CD14-positive monocyte (primary cell): Measurements from ENCODE around the gene ACSF3. TPM values are rescaled to one million over a fixed set of nuclear protein-coding genes. Genes with fewer than 3 reads are reported as not detected.

Experiments used
- DNase-seq, 3 donors: peaks; one replicate each; pipeline ENCODE4 v3.0.0-alpha.2; 2011 to 2022
- H2AFZ ChIP-seq: 2 replicates; pipeline ENCODE4 v1.6.0; 2012; ENCODE audit warnings: mild to moderate bottlenecking, low read depth, low read length, inconsistent platforms; ENCODE audit not compliant: insufficient read depth, poor library complexity, severe bottlenecking
- H3K27ac ChIP-seq, 2 donors: 1 replicate in 1 of 2; 2 replicates in 1 of 2; pipeline ENCODE4 v1.5.1; 2012 to 2013; ENCODE audit warnings: low read length in 2 of 2, control low read depth in 1 of 2, inconsistent platforms in 1 of 2, low read depth in 1 of 2, mild to moderate bottlenecking in 1 of 2
- H3K27me3 ChIP-seq, 2 donors: one replicate each; pipeline versions ENCODE4 v1.6.0 to v1.6.1; 2011 to 2013; ENCODE audit warnings: low read length in 2 of 2; ENCODE audit not compliant: control insufficient read depth in 2 of 2, insufficient read depth in 2 of 2
- H3K36me3 ChIP-seq, 2 donors: replicated peaks in 1 of 2; 1 replicate in 1 of 2; 2 replicates in 1 of 2; pipeline versions ENCODE4 v1.5.1 to v1.6.1; 2012 to 2013; ENCODE audit warnings: low read length in 2 of 2, control low read depth in 1 of 2, inconsistent platforms in 1 of 2, mild to moderate bottlenecking in 1 of 2; ENCODE audit not compliant: insufficient read depth in 2 of 2, control insufficient read depth in 1 of 2
- H3K4me1 ChIP-seq, 2 donors: 1 replicate in 1 of 2; 2 replicates in 1 of 2; pipeline versions ENCODE4 v1.5.1 to v1.6.1; 2012 to 2013; ENCODE audit warnings: low read length in 2 of 2, control low read depth in 1 of 2, inconsistent platforms in 1 of 2, mild to moderate bottlenecking in 1 of 2, moderate library complexity in 1 of 2; ENCODE audit not compliant: insufficient read depth in 2 of 2, control insufficient read depth in 1 of 2
- H3K4me2 ChIP-seq: replicated peaks from 2 replicates; pipeline ENCODE3; 2012; ENCODE audit warnings: low read length, moderate library complexity, mild to moderate bottlenecking; ENCODE audit not compliant: poor library complexity, severe bottlenecking; ENCODE audit errors: extremely low read depth
- H3K4me3 ChIP-seq, 3 experiments: fragments of 200-600 bp in 1 of 3; sonication (generic) in 1 of 3; replicated peaks in 1 of 3; 1 replicate in 2 of 3; 2 replicates in 1 of 3; pipeline ENCODE4 v1.5.1; 2011 to 2013; ENCODE audit warnings: low read length in 3 of 3, mild to moderate bottlenecking in 3 of 3, control low read depth in 2 of 3, low read depth in 2 of 3, inconsistent platforms in 1 of 3, moderate library complexity in 1 of 3
- H3K79me2 ChIP-seq: 2 replicates; pipeline ENCODE4 v1.6.0; 2012; ENCODE audit warnings: mild to moderate bottlenecking, control low read depth, inconsistent platforms, low read length, moderate library complexity; ENCODE audit not compliant: insufficient read depth
- H3K9ac ChIP-seq: 2 replicates; pipeline ENCODE4 v1.6.0; 2017; ENCODE audit warnings: low read length, mild to moderate bottlenecking; ENCODE audit not compliant: insufficient read depth, poor library complexity, severe bottlenecking
- H3K9me3 ChIP-seq, 2 donors: replicated peaks in 1 of 2; 1 replicate in 1 of 2; 2 replicates in 1 of 2; pipeline versions ENCODE4 v1.5.1 to v1.6.1; 2012 to 2013; ENCODE audit warnings: low read length in 2 of 2, control low read depth in 1 of 2; ENCODE audit not compliant: control insufficient read depth in 1 of 2, insufficient read depth in 1 of 2
- H4K20me1 ChIP-seq: 2 replicates; pipeline ENCODE4 v1.6.0; 2012; ENCODE audit warnings: mild to moderate bottlenecking, low read length, control low read depth, moderate library complexity; ENCODE audit not compliant: insufficient read depth
- H3K27ac Mint-ChIP-seq, 7 donors: one replicate each; pipeline ENCODE4 v1.8.0; 2020; ENCODE audit warnings: mild to moderate bottlenecking in 7 of 7, mixed read lengths in 7 of 7, moderate library complexity in 6 of 7, inconsistent platforms in 2 of 7
- H3K27me3 Mint-ChIP-seq, 3 donors: one replicate each; pipeline ENCODE4 v1.8.0; 2021 to 2022; ENCODE audit warnings: low read depth in 3 of 3, mild to moderate bottlenecking in 3 of 3, mixed read lengths in 3 of 3, moderate library complexity in 3 of 3, inconsistent platforms in 1 of 3
- H3K36me3 Mint-ChIP-seq, 2 donors: one replicate each; pipeline ENCODE4 v1.8.0; 2020; ENCODE audit warnings: mixed read lengths in 2 of 2, inconsistent platforms in 1 of 2, mild to moderate bottlenecking in 1 of 2
- H3K4me1 Mint-ChIP-seq: one replicate; pipeline ENCODE4 v1.8.0; 2020; ENCODE audit warnings: mild to moderate bottlenecking, mixed read lengths
- H3K4me3 Mint-ChIP-seq, 2 donors: one replicate each; pipeline ENCODE4 v1.8.0; 2020; ENCODE audit warnings: mild to moderate bottlenecking in 2 of 2, mixed read lengths in 2 of 2, moderate library complexity in 1 of 2
- H3K9me3 Mint-ChIP-seq, 7 donors: one replicate each; pipeline ENCODE4 v1.8.0; 2020 to 2022; ENCODE audit warnings: mixed read lengths in 7 of 7, mild to moderate bottlenecking in 6 of 7, moderate library complexity in 6 of 7, inconsistent platforms in 2 of 7
- WGBS: methylation state at CpG from one replicate; pipeline ENCODE4 v1.1.5; 2013; ENCODE audit warnings: missing lambda C conversion rate; ENCODE audit not compliant: insufficient coverage; 5-methylcytosine and 5-hydroxymethylcytosine counted together
- intact Hi-C, 2 donors: fragments of 100-400 bp; cut with micrococcal nuclease; formaldehyde crosslinking; loops; one replicate each; pipeline versions ENCODE4 v1.15.0 to v1.15.1; 2023
- polyA plus RNA-seq, 3 donors: library from polyadenylated mRNA; depleted of rRNA in 1 of 3; unstranded in 2 of 3; stranded (reverse) in 1 of 3; fragments of 300-500 nt in 2 of 3; fragments of >200 nt in 1 of 3; fragmentation: Illumina TruSeq in 2 of 3; gene quantifications; 1 replicate in 2 of 3; 2 replicates in 1 of 3; pipeline ENCODE4 v1.2.3, GENCODE V29; 2012 to 2021
- TF ChIP-seq, protein P1 (sequence below): fragments of 200-600 bp; IDR thresholded peaks from one replicate; pipeline ENCODE4 v1.8.0; 2022; ENCODE audit warnings: antibody characterized with exemption, mild to moderate bottlenecking

Gene ACSF3
- polyA plus RNA-seq, 3 donors: 23.5 to 26.7 (median 26.4) TPM

DNA sequence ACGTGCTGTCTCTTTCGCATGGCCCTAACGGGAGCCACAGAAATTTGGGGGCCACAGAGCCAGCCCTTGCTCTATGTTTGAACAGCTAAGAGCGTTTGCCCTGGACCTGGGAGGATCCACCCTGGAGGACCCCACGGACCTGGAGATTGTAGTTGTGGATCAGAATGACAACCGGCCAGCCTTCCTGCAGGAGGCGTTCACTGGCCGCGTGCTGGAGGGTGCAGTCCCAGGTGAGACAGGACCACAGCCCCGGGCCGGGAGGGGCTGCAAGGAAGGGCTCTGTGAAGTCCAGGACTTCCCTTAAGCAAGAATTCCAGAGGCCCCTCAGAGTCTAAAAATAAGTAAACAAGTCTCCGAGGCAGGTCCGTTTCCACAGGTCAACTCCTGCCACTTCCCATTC is 89.8 kb downstream of the ACSF3 start:
- Histone ChIP-seq H4K20me1 (no peaks in the 10 kb centered on the region), H3K9ac (no peak overlapping the region), H3K4me3 (no peak overlapping the region), H3K4me2 (no peak overlapping the region), H3K27ac (no peak overlapping the region), H3K4me1 (no peaks in the 10 kb centered on the region), H3K79me2 (no peaks in the 10 kb centered on the region), H3K9me3 (no peaks in the 10 kb centered on the region), H3K36me3 (no peaks in the 10 kb centered on the region), H2AFZ (no peak overlapping the region), H3K27me3 (no peaks in the 10 kb centered on the region)
- WGBS: 82% methylated on average over 11 of the region's 13 CpGs
- intact Hi-C loops: no loop called here
- TF ChIP-seq, protein P1, sequence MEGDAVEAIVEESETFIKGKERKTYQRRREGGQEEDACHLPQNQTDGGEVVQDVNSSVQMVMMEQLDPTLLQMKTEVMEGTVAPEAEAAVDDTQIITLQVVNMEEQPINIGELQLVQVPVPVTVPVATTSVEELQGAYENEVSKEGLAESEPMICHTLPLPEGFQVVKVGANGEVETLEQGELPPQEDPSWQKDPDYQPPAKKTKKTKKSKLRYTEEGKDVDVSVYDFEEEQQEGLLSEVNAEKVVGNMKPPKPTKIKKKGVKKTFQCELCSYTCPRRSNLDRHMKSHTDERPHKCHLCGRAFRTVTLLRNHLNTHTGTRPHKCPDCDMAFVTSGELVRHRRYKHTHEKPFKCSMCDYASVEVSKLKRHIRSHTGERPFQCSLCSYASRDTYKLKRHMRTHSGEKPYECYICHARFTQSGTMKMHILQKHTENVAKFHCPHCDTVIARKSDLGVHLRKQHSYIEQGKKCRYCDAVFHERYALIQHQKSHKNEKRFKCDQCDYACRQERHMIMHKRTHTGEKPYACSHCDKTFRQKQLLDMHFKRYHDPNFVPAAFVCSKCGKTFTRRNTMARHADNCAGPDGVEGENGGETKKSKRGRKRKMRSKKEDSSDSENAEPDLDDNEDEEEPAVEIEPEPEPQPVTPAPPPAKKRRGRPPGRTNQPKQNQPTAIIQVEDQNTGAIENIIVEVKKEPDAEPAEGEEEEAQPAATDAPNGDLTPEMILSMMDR: no peak
- Mint-ChIP-seq H3K4me3 (no peak overlapping the region), H3K27ac (no peak overlapping the region), H3K27me3 (peaks cover 2 to 15% (median 13%) of the 10 kb centered on the region in 3 donors), H3K36me3 (no peaks in the 10 kb centered on the region), H3K4me1 (no peaks in the 10 kb centered on the region), H3K9me3 (peaks cover 0 to 4% (median 0%) of the 10 kb centered on the region in 7 donors)
- DNase-seq: no peak

- no peaks in the 10 kb centered on the region for H3K27me3 ChIP-seq
- Mint-ChIP-seq H3K4me3 (no peak overlapping the region), H3K4me1 (no peaks in the 10 kb centered on the region), H3K27me3 (peaks cover 2 to 20% (median 14%) of the 10 kb centered on the region in 3 donors), H3K36me3 (no peaks in the 10 kb centered on the region), H3K9me3 (peaks cover 0 to 4% (median 0%) of the 10 kb centered on the region in 7 donors), H3K27ac (no peak overlapping the region)
- TF ChIP-seq, protein P1: no peak
- H3K36me3 ChIP-seq: no peaks in the 10 kb centered on the region
- H2AFZ ChIP-seq: no peak overlapping the region
- H3K9ac ChIP-seq: no peak overlapping the region
- no peak for DNase-seq
- H3K27ac ChIP-seq: no peak overlapping the region
- WGBS: 90% methylated on average over 23 of the region's 26 CpGs
- intact Hi-C loops: no loop called here
- no peaks in the 10 kb centered on the region for H3K9me3 ChIP-seq
- H3K4me3 ChIP-seq: no peak overlapping the region
- H3K79me2 ChIP-seq: no peaks in the 10 kb centered on the region
- no peaks in the 10 kb centered on the region for H4K20me1 ChIP-seq
- H3K4me2 ChIP-seq: no peak overlapping the region
- no peaks in the 10 kb centered on the region for H3K4me1 ChIP-seq
Observed at GRCh38 chr16:89183975-89184676, 90.5 kb downstream of the ACSF3 start.
